Right atrium auricular region (tissue), 2 donors: ENCODE measurements around the gene FGD6. TPM values are rescaled to one million over a fixed set of nuclear protein-coding genes. Genes with fewer than 3 reads are reported as not detected.

ENCODE experiments used
- DNase-seq: peaks from one replicate; pipeline ENCODE4 v3.0.0-alpha.2; 2019; ENCODE audit warnings: low spot score
- H3K27ac ChIP-seq, 2 donors: fragments of 200-600 bp; sonication (generic); 1 replicate in 1 of 2; 2 replicates in 1 of 2; pipeline ENCODE4 v1.5.1; 2016 to 2019
- H3K27me3 ChIP-seq, 2 donors: fragments of 200-600 bp; sonication (generic); one replicate each; pipeline versions ENCODE4 v1.5.1 to v1.6.0; 2017 to 2019
- H3K36me3 ChIP-seq: fragments of 200-600 bp; sonication (generic); one replicate; pipeline ENCODE4 v1.5.1; 2016
- H3K4me1 ChIP-seq, 2 donors: fragments of 200-600 bp; sonication (generic); one replicate each; pipeline versions ENCODE4 v1.5.1 to v1.6.0; 2017 to 2019
- H3K4me3 ChIP-seq, 2 donors: fragments of 200-600 bp; sonication (generic); 1 replicate in 1 of 2; 2 replicates in 1 of 2; pipeline ENCODE4 v1.5.1; 2017 to 2019; ENCODE audit warnings: mild to moderate bottlenecking in 1 of 2, moderate library complexity in 1 of 2
- H3K9me3 ChIP-seq, 2 donors: fragments of 200-600 bp; sonication (generic); one replicate each; pipeline ENCODE4 v1.5.1; 2019
- total RNA-seq, 2 donors: library from RNA; depleted of rRNA; stranded (reverse); fragments of >200 nt; gene quantifications; one replicate each; pipeline ENCODE4 v1.1.0, GENCODE V29; 2016
- TF ChIP-seq, protein P1 (sequence below), 2 donors: fragments of 200-600 bp; sonication (generic); IDR thresholded peaks; one replicate each; pipeline ENCODE4 v1.5.1; 2019; ENCODE audit warnings: antibody characterized with exemption in 2 of 2

The FGD6 gene
- total RNA-seq, 2 donors from 2014 or later, result 15.8 to 16.9 TPM

DNA sequence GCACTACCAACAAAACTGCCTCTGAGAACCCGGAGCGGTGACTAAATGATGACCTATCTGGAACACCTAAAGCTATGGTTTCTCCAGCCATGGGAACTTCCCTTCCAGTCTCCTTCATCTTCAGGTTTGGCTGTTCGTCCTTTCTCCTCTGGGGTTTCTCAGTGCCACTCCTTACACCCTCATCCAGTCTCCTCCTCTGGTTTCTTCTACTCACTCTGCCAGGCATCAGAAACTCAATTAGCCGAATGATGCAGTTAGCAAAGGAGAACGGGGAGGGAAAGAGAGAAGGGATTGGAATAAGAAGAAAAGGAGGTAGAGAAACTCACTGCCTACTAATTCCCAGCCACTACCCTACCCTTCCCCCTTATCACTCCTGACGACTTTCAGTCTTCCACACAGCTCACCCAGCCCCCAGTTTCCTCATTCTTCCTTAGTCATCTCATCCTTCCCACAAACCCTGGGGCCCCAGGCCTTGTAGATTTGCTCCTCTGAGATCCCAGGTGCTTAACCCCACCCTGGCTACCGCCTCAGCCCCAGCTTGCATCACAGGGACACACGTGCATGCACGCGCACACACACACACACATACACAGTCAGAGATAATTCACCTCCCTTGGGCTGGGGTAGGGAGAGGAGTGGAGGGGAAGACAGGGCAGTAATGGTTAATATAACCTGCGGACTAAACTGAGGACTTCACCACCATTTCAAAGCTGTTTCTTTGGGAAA is 13.0 kb downstream of the FGD6 start:
- Histone ChIP-seq H3K27ac (peak overlapping the region; percentile 49 to 73), H3K4me3 (no peak overlapping the region), H3K9me3 (no peaks in the 10 kb centered on the region), H3K4me1 (peaks cover 0 to 46% of the 10 kb centered on the region in 2 donors), H3K27me3 (no peaks in the 10 kb centered on the region), H3K36me3 (no peaks in the 10 kb centered on the region)
- TF ChIP-seq, protein P1, sequence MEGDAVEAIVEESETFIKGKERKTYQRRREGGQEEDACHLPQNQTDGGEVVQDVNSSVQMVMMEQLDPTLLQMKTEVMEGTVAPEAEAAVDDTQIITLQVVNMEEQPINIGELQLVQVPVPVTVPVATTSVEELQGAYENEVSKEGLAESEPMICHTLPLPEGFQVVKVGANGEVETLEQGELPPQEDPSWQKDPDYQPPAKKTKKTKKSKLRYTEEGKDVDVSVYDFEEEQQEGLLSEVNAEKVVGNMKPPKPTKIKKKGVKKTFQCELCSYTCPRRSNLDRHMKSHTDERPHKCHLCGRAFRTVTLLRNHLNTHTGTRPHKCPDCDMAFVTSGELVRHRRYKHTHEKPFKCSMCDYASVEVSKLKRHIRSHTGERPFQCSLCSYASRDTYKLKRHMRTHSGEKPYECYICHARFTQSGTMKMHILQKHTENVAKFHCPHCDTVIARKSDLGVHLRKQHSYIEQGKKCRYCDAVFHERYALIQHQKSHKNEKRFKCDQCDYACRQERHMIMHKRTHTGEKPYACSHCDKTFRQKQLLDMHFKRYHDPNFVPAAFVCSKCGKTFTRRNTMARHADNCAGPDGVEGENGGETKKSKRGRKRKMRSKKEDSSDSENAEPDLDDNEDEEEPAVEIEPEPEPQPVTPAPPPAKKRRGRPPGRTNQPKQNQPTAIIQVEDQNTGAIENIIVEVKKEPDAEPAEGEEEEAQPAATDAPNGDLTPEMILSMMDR (IDR thresholded peaks at IDR 0.05), result no peak
- DNase-seq, result peak; percentile 69

DNA sequence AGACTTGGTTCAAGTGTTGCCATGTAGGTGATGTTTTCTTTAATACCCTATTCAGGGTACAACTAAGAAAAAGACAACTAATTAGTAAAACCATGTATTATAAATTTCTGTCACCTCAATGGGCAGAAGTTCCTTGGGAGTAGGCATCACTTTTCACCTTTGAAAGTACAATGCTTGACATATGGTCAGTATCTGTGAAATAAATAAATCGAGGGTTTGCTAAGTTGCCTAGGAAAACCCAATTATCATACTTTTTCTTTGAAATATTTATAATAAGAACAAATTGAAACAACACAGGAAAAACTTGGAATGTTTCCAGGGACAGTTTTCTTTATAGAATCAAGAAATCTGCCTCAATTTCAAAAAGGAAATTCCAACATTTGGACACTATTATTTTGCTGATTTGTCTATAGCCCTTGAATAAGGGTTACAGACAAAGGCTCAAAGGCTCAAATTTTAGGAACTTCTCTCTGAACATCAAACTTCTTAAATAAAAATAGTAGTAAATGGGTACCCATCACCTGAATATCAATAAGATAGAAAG is 13.7 kb downstream of the FGD6 start:
- no peak overlapping the region for H3K4me3 ChIP-seq
- no peaks in the 10 kb centered on the region for H3K9me3 ChIP-seq
- DNase-seq, result no peak
- no peaks in the 10 kb centered on the region for H3K36me3 ChIP-seq
- peak overlapping the region in 1 of 2 donors; percentile 73 for H3K27ac ChIP-seq
- TF ChIP-seq, protein P1 (IDR thresholded peaks at IDR 0.05), result no peak
- no peaks in the 10 kb centered on the region for H3K27me3 ChIP-seq
- H3K4me1 ChIP-seq, result peaks cover 0 to 46% of the 10 kb centered on the region in 2 donors

DNA sequence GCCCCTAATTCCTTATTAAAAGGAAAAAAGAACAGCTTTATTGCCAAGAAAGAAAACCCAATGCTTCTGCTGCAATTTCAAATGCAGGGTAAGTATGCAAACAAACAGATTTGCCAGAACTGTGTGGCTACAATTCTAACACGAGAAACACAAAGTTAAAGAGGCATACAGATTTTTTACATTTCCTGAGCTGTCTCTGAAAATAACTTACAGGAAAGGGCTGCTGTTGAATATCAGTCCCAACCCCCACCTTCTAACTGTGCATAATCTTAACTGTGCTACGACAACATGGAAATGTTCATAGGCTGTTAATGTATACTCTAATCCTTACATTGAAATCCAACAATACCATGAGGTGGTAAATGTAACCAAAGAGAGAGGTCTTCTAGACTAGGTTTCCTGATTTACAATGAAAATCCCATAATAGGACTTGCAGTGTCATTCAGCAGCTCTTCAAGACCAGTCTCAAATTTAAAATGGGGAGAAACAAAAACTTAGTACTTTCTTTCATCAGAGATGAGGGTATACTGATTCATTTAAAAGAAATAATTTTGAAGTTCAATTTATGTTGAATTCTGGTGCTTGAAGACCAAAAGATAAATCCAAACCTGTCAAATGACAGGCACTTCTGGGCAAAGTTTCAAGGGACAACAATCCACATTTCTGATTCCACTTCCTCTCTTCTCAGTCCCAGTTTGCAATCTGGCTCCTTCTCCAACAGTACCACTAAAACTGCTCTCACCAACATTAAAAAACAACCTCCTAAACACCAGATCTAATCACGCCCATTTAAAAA is 14.4 kb downstream of the FGD6 start:
- peak overlapping the region in 1 of 2 donors; percentile 73 for H3K27ac ChIP-seq
- H3K4me3 ChIP-seq, result no peak overlapping the region
- TF ChIP-seq, protein P1 (IDR thresholded peaks at IDR 0.05), result no peak
- peaks cover 0 to 46% of the 10 kb centered on the region in 2 donors for H3K4me1 ChIP-seq
- no peaks in the 10 kb centered on the region for H3K27me3 ChIP-seq
- H3K9me3 ChIP-seq, result no peaks in the 10 kb centered on the region
- DNase-seq, result no peak
- no peaks in the 10 kb centered on the region for H3K36me3 ChIP-seq

DNA sequence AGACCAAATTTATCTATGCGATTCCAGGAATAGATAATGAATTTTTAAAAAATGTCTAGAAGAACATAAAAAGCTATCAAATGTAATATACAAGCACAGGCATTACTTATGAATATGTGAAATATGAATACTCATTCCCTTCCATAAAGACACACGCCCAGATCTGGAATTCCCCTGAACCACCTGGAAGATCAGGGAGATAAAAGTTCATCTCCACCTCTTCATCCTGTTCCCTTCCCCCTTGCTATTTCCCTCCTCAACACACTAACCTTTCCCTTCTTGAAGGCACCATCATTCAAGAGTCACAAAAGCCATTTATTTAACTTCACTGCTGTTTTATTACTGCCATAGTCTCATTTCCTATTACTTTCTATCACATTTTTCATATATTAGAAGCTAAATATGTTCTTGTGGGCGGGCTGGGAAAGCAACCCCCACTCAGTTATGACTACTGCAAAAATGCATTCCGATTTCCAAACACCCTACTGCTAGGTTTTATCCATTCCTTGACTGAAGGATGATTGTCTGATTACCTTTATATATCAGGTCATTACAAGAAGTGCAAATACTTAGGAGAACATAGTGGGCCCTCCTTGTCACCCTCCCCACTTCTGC is 16.1 kb downstream of the FGD6 start:
- H3K4me3 ChIP-seq, result no peak overlapping the region
- H3K27ac ChIP-seq, result no peak overlapping the region
- H3K4me1 ChIP-seq, result peaks cover 0 to 45% of the 10 kb centered on the region in 2 donors
- no peaks in the 10 kb centered on the region for H3K9me3 ChIP-seq
- DNase-seq, result no peak
- H3K27me3 ChIP-seq, result no peaks in the 10 kb centered on the region
- TF ChIP-seq, protein P1 (IDR thresholded peaks at IDR 0.05), result no peak
- no peaks in the 10 kb centered on the region for H3K36me3 ChIP-seq

DNA sequence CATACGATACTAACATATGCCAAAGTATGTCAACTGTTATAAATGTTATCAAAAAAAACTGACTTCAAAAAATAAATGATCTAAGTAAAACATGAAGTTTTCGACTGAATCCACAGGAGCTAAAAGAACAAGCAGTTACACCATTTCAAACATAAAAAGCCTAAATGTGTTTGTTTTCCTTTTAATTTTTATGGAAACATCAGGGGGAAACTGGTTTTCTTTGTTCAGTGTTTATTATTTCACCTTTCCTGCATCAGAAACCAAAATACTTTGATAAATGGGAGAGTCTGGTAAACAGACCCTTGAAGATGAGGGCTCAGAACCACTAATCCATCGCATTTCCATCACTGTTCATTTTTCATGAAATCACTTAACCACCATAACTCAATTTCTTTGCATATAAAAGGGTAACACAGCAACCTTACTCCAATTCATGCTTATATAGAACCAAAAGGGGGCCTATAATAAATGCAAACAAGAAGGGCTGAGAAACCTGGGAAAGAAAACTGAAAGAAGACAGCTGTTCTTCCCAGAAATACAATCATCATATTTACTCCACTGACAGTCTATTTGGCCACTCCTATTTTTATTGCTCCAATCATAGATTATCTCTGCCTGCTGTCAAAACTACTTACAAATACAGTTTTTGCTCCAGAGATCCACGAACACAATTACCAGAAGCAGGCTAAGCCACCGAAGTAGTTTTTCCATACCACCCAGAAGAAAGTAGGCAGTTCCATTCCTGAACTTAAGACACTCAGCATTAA is 17.0 kb downstream of the FGD6 start:
- Histone ChIP-seq H3K4me3 (no peak overlapping the region), H3K9me3 (no peaks in the 10 kb centered on the region), H3K27ac (no peak overlapping the region), H3K4me1 (peaks cover 0 to 37% of the 10 kb centered on the region in 2 donors), H3K36me3 (no peaks in the 10 kb centered on the region), H3K27me3 (no peaks in the 10 kb centered on the region)
- no peak for DNase-seq
- TF ChIP-seq, protein P1 (IDR thresholded peaks at IDR 0.05), result no peak
